HFF-Myc (cell line): Measurements from ENCODE around the gene SEC16B.
"Not testable (repeated sequence)": the region's sequence is repeated elsewhere in the genome, so short reads cannot be mapped to it uniquely, and the experiment has no call there.

Experiments used
- DNase-seq: peaks from one replicate; pipeline ENCODE4 v3.0.0-alpha.2; 2011; ENCODE audit warnings: low read depth; ENCODE audit errors: extremely low read depth
- H3K4me3 ChIP-seq: replicated peaks from 2 replicates; pipeline ENCODE4 v1.5.1; 2011; ENCODE audit warnings: low read depth, mild to moderate bottlenecking, control low read depth, low read length
- CTCF ChIP-seq: IDR thresholded peaks from 2 replicates; pipeline ENCODE4 v1.5.1; 2012; ENCODE audit warnings: mild to moderate bottlenecking, low read depth, low read length, control low read depth; ENCODE audit errors: missing control alignments

Gene SEC16B

GRCh38 chr1:177995369-177995768 is 25.5 kb upstream of the SEC16B start:
- no peak for TF ChIP-seq CTCF
- no peak for DNase-seq

GRCh38 chr1:177986281-177986680 is 16.4 kb upstream of the SEC16B start:
- DNase-seq, H3K4me3 ChIP-seq: not testable (repeated sequence)

More at GRCh38 chr1:177995369-177995768, 25.5 kb upstream of the SEC16B start:
- no peak overlapping the region for H3K4me3 ChIP-seq

- DNase-seq, result no peak
- no peak for TF ChIP-seq CTCF
- H3K4me3 ChIP-seq, result no peak overlapping the region
These were observed 14.9 kb upstream of the SEC16B start for GRCh38 chr1:177984761-177985160.

- no peak for TF ChIP-seq CTCF
- peak; percentile 64 for DNase-seq
- no peak overlapping the region for H3K4me3 ChIP-seq
These were observed 14.3 kb upstream of the SEC16B start for GRCh38 chr1:177984136-177984525.

GRCh38 chr1:177983482-177984135 is 13.8 kb upstream of the SEC16B start:
- no peak for DNase-seq
- H3K4me3 ChIP-seq, result 0 out of 2 replicates have a peak overlapping the region, but pooled peaks have one; percentile 2
- TF ChIP-seq CTCF, result no peak

- no peak overlapping the region for H3K4me3 ChIP-seq
- no peak for TF ChIP-seq CTCF
- DNase-seq, result no peak
These were observed 13.2 kb upstream of the SEC16B start for GRCh38 chr1:177983077-177983476.

- no peak for DNase-seq
These were observed 11.3 kb upstream of the SEC16B start for GRCh38 chr1:177981200-177981599.

More at GRCh38 chr1:177981200-177981599, 11.3 kb upstream of the SEC16B start:
- H3K4me3 ChIP-seq, result no peak overlapping the region
- TF ChIP-seq CTCF, result no peak
